Activated CD4-positive, CD25-positive, alpha-beta regulatory T cell treated with anti-CD3 and anti-CD28 coated beads, Interleukin-2, amount 50 U/mL, for 24 hours (primary cell): Measurements from ENCODE around the gene SUPT16H.
"Not testable (repeated sequence)": the region's sequence is repeated elsewhere in the genome, so short reads cannot be mapped to it uniquely, and the experiment has no call there.

ENCODE experiments used
- ATAC-seq, 2 donors: fragments of 150-1000 bp; cut with Tn5 transposase; one replicate each; pipeline ENCODE4 v1.10.0; 2021; ENCODE audit warnings: mild to moderate bottlenecking in 1 of 2, moderate library complexity in 1 of 2

Gene SUPT16H

DNA sequence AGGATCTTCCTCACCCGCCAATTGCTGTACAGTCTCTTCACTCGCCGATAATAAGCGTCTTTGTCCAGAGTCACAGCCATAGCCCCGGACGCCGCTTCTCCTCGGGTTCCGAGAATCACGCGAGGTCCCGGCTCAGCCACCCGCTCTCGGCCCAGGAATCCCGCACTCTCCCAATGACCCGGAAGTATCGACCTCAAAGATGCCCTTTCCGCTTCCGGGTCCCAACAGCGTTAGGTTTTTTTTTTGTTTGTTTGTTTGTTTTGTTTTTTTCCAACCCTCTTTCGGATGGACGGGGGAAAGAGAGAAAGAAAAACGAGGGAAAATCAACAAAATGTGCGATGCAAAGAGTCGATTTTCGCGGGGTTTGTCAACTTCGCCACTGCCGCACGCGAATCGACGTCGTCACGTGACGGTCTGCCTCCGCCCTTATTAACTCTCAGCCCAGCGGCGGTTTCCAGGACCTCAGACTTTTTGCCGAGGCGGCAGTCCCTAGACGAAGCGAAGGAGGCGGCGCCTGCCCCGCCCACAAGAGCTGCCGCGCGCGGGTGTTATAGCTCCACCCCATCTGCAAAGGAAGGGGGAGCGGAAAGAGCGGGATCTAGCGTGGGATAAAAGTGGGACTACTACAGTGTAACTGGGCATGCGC, at the start of gene SUPT16H:
Gene SUPT16H (minus strand): TSS at position 172 of the 646 bp plus-strand sequence. CDS start 92 bp downstream, at position 80.
- ATAC-seq: peak; percentile 93 to 94

DNA sequence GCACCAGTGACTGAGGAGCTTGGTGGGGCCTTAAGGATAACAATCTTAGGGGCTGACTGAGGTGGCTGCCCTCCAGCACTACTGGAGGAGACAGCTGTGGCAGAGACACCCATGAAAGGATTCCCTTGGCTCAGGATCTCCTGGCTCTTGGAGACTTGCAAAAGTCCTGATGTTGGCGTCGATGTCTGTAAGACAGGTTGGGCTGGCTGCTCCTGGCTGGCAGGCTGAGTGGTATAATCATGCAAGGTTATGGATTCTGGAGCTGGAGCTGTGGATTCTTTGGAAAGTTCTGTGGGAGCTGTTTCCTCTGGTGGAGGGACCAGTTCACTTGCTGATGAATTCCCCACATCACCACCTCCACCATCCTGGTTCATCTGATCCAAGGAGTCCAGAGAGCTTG, 47.3 kb upstream of the SUPT16H start:
- no peak for ATAC-seq

DNA sequence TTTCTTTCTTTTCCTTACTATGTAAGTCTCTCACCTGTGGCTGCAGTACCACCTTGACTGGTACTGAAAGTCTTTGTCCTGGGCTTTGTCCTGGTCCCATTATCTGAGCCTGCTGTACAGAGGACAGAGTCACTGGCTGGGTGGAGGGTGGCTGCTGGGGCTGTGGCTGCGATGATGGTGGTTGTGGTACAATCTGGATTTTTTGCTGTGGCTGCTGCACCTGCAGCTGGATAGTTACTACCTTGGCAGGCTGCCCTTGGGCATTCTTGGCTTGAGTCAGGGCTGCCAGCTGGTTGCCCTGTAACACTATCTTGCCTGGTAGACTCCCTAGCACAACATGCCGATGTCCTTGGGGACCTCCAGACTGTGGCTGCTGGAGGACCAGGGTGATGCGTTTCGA, 45.1 kb upstream of the SUPT16H start:
- no peak for ATAC-seq

DNA sequence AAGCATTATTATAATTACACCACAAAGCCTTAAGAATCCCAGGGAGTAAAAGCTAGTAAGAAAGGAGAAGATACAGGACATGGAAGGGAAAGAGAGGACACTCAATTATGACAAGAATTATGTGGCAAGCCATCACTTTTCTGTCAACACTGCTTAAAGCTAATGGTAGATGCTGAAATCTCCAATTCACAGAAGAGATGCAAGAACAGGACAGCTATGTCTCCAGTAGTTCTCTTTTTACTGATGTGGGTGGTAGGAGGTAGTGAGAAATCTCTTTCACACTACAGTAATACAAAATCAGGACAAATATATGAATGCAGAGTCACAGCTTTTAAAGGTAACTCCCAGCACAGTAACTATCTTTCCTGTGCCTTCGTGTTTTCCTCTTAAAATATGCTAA, 42.9 kb upstream of the SUPT16H start:
- ATAC-seq: no peak

DNA sequence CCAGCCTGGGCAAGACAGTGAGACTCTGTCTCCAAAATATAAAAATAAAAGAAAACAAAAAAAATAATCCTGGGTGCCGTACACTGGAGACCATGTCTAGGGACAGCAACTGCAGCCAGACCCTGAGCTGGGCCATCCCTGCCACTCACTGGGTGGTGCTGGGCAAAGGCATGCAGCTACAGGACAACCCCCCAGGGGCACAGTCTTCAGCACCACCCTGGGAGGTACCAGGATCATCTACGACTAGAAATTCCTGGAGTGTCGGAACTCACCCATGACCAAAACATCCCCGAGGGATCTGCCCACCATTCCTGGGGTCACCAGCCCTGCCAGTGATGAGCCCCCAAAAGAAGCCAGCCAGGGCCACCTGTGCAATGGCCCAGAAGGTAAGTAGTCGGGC, 35.7 kb upstream of the SUPT16H start:
- no peak for ATAC-seq

DNA sequence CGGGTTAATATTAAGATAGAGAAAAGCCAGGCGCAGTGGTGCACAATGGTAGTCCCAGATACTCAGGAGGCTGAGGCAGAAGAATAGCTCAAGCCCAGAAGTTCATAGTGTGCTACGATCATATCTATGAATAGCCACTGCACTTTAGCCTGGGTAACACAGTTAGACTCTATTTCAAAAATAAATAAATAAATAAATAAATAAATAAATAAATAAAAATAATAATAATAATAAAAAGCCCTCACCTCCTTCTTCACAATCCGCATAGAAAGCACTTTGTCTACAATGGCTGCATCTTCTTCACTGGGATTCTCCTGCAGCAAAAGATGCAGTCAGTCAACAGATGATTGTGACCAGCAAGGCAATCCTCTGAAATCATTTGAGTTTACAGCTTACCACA, 31.5 kb upstream of the SUPT16H start:
- ATAC-seq: no peak

DNA sequence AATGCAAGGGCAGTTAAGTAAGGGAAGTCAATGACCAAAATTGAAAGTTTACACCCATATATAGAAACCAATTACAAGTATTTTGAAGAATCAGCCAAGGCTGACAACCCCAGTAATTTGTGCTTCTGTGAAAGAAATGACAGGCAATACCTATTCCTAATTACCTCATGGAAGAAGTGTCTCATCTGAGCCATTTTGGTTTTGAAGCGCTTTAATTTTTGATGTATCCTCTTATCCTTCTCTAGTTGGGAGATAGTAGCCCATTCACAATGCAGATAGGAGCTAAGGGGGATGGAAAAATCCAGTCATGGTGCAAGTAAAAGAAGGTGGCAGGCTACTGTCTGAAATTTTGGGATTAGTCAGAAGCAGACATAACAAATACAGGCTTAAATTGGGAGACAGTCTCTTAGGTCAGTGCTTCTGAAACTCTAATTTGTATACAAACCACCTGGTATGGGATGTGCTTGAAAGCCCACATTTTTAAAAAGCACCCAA, 30.4 kb upstream of the SUPT16H start:
- peak; percentile 85 to 86 for ATAC-seq

DNA sequence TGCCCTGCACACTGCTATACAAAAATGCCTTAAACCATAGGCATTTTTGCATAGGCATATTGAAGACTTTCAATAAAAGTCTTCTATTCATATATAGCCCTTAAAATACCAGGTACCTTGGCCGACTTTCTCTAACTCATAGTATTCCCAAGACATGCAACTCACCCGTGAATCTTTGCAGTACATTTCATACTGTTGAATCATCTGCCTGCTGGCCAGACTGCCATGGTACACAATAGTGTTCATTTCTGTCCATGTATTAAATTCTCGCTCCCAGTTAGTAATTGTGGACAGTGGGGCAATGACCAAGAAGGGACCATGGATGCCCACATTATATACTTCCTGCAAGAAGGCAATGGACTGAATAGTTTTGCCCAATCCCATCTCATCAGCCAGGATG, 24.3 kb upstream of the SUPT16H start:
- no peak for ATAC-seq

DNA sequence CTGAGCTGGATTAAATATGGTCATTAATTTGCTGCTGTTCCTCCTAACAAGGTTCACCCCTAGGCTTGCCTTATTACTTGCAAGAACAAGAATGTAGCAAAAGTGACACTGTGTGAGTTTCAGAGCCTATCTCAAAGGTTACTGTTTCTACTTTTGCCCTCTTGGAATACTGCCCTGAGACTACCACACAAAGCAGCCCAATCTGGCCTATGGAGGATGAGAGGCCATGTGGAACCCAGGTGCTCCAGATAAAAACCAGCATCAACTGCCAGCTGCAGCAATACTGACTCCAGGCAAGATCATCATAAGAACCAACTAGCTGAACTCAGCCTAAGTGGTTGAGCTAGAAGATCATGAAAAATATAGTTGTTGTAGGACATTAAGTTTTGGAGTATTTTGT, 22.4 kb upstream of the SUPT16H start:
- ATAC-seq: no peak

DNA sequence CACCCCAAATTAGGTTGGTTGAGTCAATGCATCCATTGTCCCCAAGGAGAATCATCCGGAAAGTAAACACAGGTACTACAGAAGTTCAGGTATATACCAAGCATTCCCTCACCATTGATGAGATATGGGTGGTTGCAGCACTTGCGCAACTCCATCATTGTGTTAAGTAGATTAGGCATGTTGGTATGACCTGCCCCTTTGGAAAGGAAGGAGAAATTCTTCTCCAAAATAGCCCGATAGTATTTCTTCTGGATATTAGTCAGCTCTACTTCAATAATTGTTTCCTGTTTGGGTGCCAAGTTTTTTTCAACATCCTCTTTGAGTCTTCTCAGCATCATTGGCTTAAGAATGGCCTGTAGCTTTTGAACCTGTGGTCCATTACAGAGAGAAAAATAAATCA, 21.3 kb upstream of the SUPT16H start:
- ATAC-seq: no peak

DNA sequence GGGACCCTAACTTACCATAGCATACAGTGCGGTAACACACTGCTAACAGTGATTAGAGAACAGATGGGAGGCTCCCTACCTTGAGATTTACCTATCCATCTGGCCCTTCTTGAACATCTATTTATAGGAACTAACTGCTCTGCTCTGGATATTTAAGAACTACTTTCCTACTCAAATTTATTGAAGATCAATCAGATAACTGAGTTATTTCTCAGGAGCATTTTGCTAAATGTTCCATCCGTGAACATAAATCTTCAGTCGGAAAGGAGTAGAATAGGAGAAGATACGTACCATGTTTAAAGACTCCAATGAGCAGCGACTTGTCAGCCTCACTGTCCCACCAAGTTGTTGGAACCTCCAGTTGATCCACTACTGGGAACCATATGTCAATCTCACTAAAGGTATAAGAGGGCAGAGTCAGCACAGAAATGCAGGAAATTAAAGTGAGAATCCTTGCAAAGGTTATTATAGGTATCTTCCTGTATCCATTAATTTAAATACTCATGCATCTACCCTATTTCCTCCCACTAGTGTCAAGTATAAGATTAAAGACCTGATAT, 15.6 kb upstream of the SUPT16H start:
- no peak for ATAC-seq

DNA sequence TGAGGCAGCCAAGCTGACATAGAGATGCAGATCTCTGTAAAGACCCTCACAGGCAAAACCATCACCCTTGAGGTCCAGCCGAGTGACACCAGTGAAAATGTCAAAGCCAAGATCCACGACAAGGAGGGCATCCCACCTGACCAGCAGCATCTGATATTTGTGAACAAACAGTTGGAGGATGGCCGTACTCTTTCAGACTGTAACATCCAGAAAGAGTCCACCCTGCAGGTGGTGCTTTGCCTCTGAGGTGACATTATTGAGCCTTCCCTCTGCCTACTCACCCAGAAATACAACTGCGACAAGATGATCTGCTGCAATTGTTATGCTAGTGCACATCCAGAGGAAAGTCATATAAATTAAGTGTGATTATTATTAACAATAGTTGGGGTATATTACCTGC, 15.1 kb upstream of the SUPT16H start:
- ATAC-seq: no peak

DNA sequence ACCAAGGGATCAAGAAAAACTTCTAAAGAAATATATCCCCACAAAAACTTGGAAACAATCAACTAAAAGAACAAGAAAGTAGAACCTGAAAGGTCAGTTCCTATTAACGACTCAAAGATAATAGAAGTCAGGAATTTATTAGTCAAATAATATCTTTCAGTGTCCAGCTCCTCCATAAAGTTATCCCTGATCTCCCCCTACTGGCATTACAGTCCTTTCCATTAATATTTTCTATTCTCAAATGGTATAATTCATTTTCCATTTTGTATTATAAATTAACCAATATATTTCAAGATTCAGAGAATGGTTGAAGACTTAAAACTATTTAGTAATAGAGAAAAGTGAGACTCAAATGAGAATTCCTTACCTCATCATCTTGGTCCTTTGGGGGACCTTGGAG, 11.6 kb upstream of the SUPT16H start:
- ATAC-seq: no peak

DNA sequence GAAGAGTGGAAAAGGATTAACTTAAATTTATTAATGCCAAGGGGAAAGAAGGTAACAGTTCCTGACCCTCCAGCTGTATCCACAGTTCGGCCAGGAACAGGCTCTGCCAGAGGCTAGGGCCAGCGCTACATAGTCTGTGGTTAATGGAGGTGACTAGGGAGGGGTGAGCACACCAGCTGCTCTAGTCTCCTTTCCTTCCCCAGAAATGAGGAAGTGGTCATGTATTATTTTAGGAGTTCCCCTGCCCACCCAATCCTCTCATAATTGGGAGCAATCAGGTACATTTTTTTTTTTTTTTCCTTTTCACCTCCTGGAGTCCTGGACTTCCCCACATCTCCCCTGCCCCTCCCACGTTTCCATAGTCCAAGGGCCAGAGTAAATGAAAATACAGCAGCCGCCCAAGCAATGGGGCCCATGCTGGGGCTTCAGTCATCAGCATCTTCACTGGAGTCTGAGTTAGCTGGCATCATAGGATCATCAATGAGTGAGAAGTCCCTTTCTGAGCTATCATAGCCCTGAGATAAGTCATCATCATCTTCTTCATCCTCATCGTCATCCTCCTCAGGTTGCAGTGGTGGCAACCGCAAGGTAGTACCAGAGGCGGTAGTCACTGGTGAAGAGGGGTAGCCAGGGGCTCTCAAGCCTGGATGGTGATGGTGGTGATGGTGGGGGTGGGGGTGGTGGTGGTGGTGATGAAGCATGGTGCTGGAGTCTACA, 1.5 kb upstream of the SUPT16H start:
- ATAC-seq: no peak

DNA sequence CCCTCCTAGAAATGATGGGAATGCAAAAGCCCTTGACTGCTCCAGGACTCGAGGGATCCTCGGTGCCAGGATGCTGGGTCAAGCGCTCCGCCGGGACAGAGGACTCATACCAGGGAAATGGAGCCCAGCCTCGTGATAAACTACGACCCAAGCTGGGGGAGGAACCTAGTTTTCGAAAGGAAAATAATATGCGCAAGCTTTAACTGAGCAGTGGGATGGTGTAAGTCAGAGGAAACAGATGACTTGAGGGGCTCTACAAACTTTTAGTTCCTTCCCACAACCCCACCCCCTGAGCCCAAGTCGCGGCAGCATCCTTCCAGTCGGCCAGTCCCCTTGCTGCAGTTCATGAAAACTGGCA, 654 bp upstream of the SUPT16H start:
- ATAC-seq: peak; percentile 43 to 44

DNA sequence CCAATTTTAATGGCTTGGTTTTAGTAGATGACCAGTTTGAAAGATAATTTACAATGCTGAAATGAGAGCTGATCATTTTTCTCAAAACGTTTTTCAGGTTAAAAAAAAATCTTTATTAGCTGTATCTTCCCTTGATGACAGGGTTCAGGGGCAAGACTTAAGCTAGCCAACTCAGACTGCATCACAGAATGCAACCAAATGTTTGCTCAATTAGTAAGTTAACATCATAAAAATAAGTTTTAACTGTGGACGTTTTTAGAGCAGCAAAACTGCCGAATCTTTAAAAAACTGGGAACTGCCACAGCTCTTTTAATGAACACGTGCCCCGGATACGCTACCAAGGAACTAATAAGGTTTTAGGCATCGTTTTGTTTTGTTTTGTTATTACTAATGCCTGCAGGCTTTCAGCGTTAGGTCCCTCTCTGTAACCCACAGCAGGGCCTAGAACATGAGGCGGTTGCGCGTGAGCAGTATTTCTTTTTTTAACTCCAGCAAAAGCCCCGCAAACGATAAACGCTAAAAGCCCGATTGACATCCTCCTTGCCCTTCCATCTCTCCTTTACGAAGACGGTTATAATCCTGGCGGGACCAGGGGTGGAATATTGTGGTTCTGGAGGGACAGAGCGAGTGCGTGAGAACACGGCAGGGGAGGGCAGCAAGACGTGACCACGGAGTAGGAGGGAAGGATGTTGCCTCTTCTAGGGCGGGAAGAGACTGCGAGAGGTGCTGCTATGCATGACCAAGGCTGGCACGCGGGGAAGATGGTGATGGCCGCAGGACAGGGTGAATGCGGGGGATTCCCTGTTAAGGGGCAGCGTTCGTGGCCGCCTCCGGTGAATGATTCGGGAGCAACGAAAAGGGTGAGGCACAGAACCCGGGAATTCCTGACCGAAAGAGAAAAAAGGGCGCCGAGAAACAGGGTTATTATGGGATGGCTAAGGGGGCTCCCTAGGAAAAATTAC, 652 bp downstream of the SUPT16H start:
- peak; percentile 37 to 39 for ATAC-seq

DNA sequence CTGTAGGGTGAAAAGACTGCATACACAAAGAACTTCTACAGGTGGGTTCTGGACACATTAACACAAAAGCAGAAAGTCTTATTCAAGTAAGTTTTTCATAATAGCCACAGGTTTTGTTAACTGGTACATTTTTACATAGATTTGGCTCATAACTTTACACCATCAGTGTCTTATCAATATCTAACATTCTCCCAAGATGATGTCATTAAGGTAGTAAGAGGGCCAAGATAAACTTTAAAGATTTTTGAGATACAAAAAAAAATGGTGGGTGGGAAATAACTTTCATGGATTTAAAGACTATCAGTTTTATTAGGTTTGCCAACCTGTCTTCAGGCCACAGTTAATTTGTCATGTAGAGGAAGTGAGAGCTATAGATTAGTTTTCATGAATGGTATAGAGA, 1.7 kb downstream of the SUPT16H start:
- ATAC-seq: no peak

DNA sequence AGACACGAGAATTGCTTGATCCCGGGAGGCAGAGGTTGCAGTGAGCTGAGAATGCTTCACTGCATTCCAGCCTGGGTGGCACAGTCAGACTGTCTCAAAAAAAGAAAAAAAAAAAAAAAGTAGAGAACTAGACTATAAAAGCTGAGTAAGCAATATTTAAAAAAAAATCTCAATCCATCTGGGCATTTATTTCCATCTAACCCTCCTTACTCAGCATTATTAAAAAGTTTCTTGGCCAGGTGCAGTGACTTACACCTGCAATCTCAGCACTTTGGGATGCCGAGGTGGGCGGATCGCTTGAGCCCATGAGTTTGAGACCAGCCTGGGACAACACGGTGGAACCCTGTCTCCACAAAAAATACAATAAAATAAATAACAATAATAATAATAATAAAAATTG, 4.5 kb downstream of the SUPT16H start:
- no peak for ATAC-seq

DNA sequence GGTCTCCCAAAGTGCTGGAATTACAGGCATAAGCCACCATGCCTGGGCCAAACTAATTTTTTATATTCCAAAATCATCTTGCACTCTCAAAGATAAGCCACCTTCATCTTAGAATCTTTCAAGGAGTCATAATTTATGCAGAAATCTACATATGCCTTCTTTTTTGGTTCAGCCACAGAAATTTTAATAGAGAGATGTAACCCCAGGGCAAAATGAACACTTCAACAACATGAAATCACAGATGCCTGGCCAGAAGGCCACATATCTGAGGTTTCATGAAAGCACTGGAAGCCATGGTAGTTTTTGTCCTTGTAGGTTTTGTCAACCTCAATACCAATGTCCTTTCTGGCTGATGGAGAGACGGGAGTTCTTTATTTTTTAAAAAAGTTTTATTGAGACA, 9.8 kb downstream of the SUPT16H start:
- ATAC-seq: no peak

DNA sequence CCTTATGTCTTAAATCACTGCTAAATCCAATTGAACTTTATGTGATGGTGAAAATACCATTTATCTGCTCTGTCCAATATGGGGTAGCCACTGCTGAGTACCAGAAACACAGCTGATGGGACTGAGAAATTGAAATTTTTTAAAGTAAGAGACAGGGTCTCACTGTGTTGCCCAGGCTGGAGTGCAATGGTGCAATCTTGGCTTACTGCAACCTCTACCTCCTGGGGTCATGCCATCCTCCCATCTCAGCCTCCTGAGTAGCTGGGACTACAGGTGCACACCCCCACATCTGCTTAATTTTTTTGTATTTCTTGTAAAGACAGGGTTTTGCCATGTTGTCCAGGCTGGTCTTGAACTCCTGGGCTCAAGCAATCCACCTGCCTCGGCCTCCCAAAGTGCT, 11.0 kb downstream of the SUPT16H start:
- not testable (repeated sequence) for ATAC-seq

DNA sequence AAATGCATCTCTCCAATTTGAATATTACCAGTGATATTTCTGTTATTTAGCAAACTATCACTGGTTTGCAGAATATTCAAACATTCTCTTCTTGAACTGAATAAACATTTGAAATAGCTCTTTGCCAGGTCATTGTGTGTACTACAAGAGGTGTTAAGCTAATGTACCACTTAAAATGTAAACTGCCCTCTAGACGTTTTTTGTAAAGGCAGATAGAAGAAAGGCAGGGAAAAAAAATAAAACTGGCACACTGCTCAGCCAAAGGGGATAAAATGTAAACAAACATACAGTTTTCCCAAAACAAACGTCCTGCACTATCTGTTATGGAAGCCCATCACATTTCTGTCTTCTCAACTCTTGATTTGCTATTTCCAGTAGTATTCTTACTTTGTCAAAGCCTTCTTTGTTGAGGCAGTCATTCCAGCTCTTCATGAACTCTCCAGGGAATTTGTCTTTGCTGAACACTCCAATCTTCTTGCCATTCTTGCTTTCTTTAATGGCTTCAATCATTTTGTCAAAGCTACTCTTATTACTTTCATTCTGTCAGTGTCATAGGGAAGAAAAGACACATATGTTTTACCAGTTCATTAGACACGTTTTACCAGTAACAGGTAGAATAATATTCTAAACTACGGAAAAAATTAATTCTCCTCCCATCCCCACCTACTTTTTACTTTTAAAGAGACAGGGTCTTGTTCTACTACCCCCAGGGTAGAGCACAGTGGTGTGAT, 13.7 kb downstream of the SUPT16H start:
- no peak for ATAC-seq

DNA sequence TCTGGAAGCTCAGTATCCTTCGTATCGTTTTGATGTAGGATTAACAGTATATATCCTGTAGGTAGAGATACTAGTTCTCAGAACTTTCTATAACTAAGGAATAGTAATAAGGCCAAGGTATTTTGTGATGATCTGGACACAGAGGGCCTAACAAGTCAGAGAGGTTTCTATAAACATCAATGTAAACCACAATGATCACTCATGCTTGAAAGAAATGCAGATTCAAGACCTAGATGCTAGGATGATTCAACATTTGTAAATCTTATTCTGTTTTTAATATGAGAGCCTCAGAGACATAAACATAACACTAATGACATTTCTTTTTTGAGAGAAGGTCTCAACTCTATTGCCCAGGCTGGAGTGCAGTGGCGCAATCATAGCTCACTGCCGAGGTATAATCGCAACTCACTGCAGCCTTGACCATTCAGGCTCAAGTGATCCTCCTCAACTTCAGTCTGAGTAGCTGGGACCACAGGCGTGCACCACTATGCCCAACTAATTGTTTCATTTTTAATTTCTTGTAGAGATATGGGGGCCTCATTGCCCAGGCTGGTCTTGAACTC, 16.2 kb downstream of the SUPT16H start:
- ATAC-seq: no peak
